NB4 (cell line): ENCODE data around the gene NPEPL1.

Experiments
- DNase-seq: peaks from one replicate; pipeline ENCODE4 v3.0.0; 2010; ENCODE audit warnings: low read depth
- H3K4me3 ChIP-seq: one replicate; pipeline ENCODE4 v1.5.1; 2011; ENCODE audit warnings: mild to moderate bottlenecking, low read depth, low read length, moderate library complexity
- CTCF ChIP-seq: IDR thresholded peaks from one replicate; pipeline ENCODE4 v1.5.1; 2012; ENCODE audit warnings: low read depth, low read length
- MAX ChIP-seq: IDR thresholded peaks from 2 replicates; pipeline ENCODE4 v1.6.1; 2011; ENCODE audit warnings: low read depth, low read length
- MYC ChIP-seq: IDR thresholded peaks from 2 replicates; pipeline ENCODE4 v1.6.1; 2011; ENCODE audit warnings: low read depth, low read length
- POLR2A ChIP-seq: IDR thresholded peaks from 2 replicates; pipeline ENCODE4 v1.6.1; 2011; ENCODE audit warnings: mild to moderate bottlenecking; ENCODE audit not compliant: insufficient read length; ENCODE audit errors: extremely low read depth

NPEPL1 gene

GRCh38 chr20:58743929-58744534 lies 51.4 kb downstream of the NPEPL1 start:
- H3K4me3 ChIP-seq: no peak overlapping the region
- DNase-seq: no peak
- TF ChIP-seq MAX (no peak), CTCF (no peak), MYC (no peak), POLR2A (no peak)

- H3K4me3 ChIP-seq: no peak overlapping the region
- TF ChIP-seq POLR2A (no peak), MAX (no peak), CTCF (no peak), MYC (no peak)
- DNase-seq: no peak
Observed at GRCh38 chr20:58744836-58745235, 52.2 kb downstream of the NPEPL1 start.

GRCh38 chr20:58745391-58745790 lies 52.8 kb downstream of the NPEPL1 start:
- TF ChIP-seq MYC: no peak
- no peak for TF ChIP-seq CTCF
- no peak for TF ChIP-seq POLR2A
- no peak overlapping the region for H3K4me3 ChIP-seq
- no peak for DNase-seq

GRCh38 chr20:58746620-58747019 lies 54.0 kb downstream of the NPEPL1 start:
- TF ChIP-seq MYC: no peak
- TF ChIP-seq CTCF: no peak
- TF ChIP-seq MAX: no peak
- no peak for TF ChIP-seq POLR2A
- H3K4me3 ChIP-seq: no peak overlapping the region
- DNase-seq: no peak

- TF ChIP-seq CTCF: no peak
- TF ChIP-seq MAX: no peak
- TF ChIP-seq MYC: no peak
- TF ChIP-seq POLR2A: no peak
- no peak overlapping the region for H3K4me3 ChIP-seq
- no peak for DNase-seq
Observed at GRCh38 chr20:58747211-58747610, 54.6 kb downstream of the NPEPL1 start.

GRCh38 chr20:58748618-58749017 lies 56.0 kb downstream of the NPEPL1 start:
- no peak overlapping the region for H3K4me3 ChIP-seq
- no peak for TF ChIP-seq CTCF
- TF ChIP-seq MYC: no peak
- no peak for TF ChIP-seq MAX
- TF ChIP-seq POLR2A: no peak
- DNase-seq: no peak
